Mesenchymal stem cell (in vitro differentiated cells and primary cell): ENCODE results near the gene PROX1.

Experiments
- DNase-seq: peaks from one replicate; pipeline ENCODE4 v3.0.0-alpha.2; 2013
- H2AFZ ChIP-seq: one replicate; pipeline ENCODE4 v1.6.1; 2013; ENCODE audit warnings: low read depth, mild to moderate bottlenecking, control low read depth, inconsistent platforms, low read length, moderate library complexity
- H2AK5ac ChIP-seq: 2 replicates; pipeline ENCODE4 v1.6.1; 2013; ENCODE audit warnings: low read length, moderate library complexity, mild to moderate bottlenecking, inconsistent platforms; ENCODE audit not compliant: severe bottlenecking
- H2BK120ac ChIP-seq: one replicate; pipeline ENCODE4 v1.6.1; 2013; ENCODE audit warnings: low read depth, mild to moderate bottlenecking, inconsistent platforms, low read length, moderate library complexity
- H2BK12ac ChIP-seq, 2 experiments: one replicate each; pipeline ENCODE4 v1.6.1; 2013; ENCODE audit warnings: inconsistent platforms in 2 of 2, low read length in 2 of 2, mild to moderate bottlenecking in 2 of 2, moderate library complexity in 2 of 2, control low read depth in 1 of 2
- H2BK15ac ChIP-seq: one replicate; pipeline ENCODE4 v1.6.1; 2013; ENCODE audit warnings: mild to moderate bottlenecking, low read depth, inconsistent platforms; ENCODE audit not compliant: poor library complexity, severe bottlenecking
- H2BK5ac ChIP-seq: 2 replicates; pipeline ENCODE4 v1.6.1; 2013; ENCODE audit warnings: low read depth, mild to moderate bottlenecking, low read length, control low read depth, inconsistent platforms; ENCODE audit not compliant: poor library complexity, severe bottlenecking
- H3K14ac ChIP-seq, 2 experiments: one replicate each; pipeline ENCODE4 v1.6.1; 2013; ENCODE audit warnings: inconsistent platforms in 2 of 2, low read length in 2 of 2, control low read depth in 1 of 2, mild to moderate bottlenecking in 1 of 2, moderate library complexity in 1 of 2
- H3K18ac ChIP-seq, 2 experiments: one replicate each; pipeline ENCODE4 v1.6.1; 2013; ENCODE audit warnings: inconsistent platforms in 2 of 2, low read length in 2 of 2, control low read depth in 1 of 2, low read depth in 1 of 2, mild to moderate bottlenecking in 1 of 2
- H3K23ac ChIP-seq, 2 experiments: one replicate each; pipeline ENCODE4 v1.6.1; 2013; ENCODE audit warnings: inconsistent platforms in 2 of 2, low read length in 2 of 2, mild to moderate bottlenecking in 2 of 2, moderate library complexity in 2 of 2, control low read depth in 1 of 2
- H3K27ac ChIP-seq: 2 replicates; pipeline ENCODE4 v1.5.1; 2013; ENCODE audit warnings: mild to moderate bottlenecking, moderate library complexity, low read length, control low read depth, inconsistent platforms; ENCODE audit not compliant: poor library complexity, severe bottlenecking
- H3K27me3 ChIP-seq, 2 experiments: 2 replicates each; pipeline versions ENCODE4 v1.6.1 to v1.7.0; 2013; ENCODE audit warnings: low read length in 2 of 2, mild to moderate bottlenecking in 2 of 2, moderate library complexity in 2 of 2, control low read depth in 1 of 2, inconsistent platforms in 1 of 2; ENCODE audit not compliant: control insufficient read depth in 1 of 2, insufficient read depth in 1 of 2
- H3K36me3 ChIP-seq, 2 experiments: 2 replicates each; pipeline versions ENCODE4 v1.6.1 to v1.7.0; 2013; ENCODE audit warnings: low read length in 2 of 2, control low read depth in 1 of 2, inconsistent platforms in 1 of 2, low read depth in 1 of 2, mild to moderate bottlenecking in 1 of 2; ENCODE audit not compliant: insufficient read depth in 2 of 2, control insufficient read depth in 1 of 2
- H3K4ac ChIP-seq, 2 experiments: one replicate each; pipeline ENCODE4 v1.6.1; 2013; ENCODE audit warnings: inconsistent platforms in 2 of 2, low read length in 2 of 2, mild to moderate bottlenecking in 2 of 2, moderate library complexity in 2 of 2, control low read depth in 1 of 2, low read depth in 1 of 2
- H3K4me1 ChIP-seq: 2 replicates; pipeline ENCODE4 v1.6.1; 2013; ENCODE audit warnings: low read depth, low read length, control low read depth; ENCODE audit not compliant: control insufficient read depth, insufficient read depth
- H3K4me2 ChIP-seq: 2 replicates; pipeline ENCODE4 v1.6.1; 2013; ENCODE audit warnings: low read length, mild to moderate bottlenecking, inconsistent platforms; ENCODE audit not compliant: poor library complexity, severe bottlenecking
- H3K4me3 ChIP-seq, 2 experiments: 2 replicates each; pipeline versions ENCODE4 v1.5.1 to v1.7.0; 2013; ENCODE audit warnings: low read length in 2 of 2, mild to moderate bottlenecking in 2 of 2, control low read depth in 1 of 2, low read depth in 1 of 2; ENCODE audit not compliant: insufficient read depth in 1 of 2
- H3K79me1 ChIP-seq: replicated peaks from 2 replicates; pipeline ENCODE4 v1.6.1; 2013; ENCODE audit warnings: mild to moderate bottlenecking, control low read depth, low read length, inconsistent platforms; ENCODE audit not compliant: poor library complexity, severe bottlenecking
- H3K9ac ChIP-seq: 2 replicates; pipeline ENCODE4 v1.7.0; 2013; ENCODE audit warnings: mild to moderate bottlenecking, low read length, moderate library complexity
- H3K9me3 ChIP-seq: 2 replicates; pipeline ENCODE4 v1.7.0; 2013; ENCODE audit warnings: mild to moderate bottlenecking, low read length; ENCODE audit not compliant: control insufficient read depth
- H4K8ac ChIP-seq: one replicate; pipeline ENCODE4 v1.6.1; 2013; ENCODE audit warnings: inconsistent platforms, mild to moderate bottlenecking, low read length, moderate library complexity
- H4K91ac ChIP-seq: one replicate; pipeline ENCODE4 v1.6.1; 2013; ENCODE audit warnings: mild to moderate bottlenecking, low read length, inconsistent platforms
- WGBS: methylation state at CpG from one replicate; pipeline ENCODE4 v1.1.7; 2013; ENCODE audit warnings: mixed read lengths; 5-methylcytosine and 5-hydroxymethylcytosine counted together

Gene PROX1

DNA sequence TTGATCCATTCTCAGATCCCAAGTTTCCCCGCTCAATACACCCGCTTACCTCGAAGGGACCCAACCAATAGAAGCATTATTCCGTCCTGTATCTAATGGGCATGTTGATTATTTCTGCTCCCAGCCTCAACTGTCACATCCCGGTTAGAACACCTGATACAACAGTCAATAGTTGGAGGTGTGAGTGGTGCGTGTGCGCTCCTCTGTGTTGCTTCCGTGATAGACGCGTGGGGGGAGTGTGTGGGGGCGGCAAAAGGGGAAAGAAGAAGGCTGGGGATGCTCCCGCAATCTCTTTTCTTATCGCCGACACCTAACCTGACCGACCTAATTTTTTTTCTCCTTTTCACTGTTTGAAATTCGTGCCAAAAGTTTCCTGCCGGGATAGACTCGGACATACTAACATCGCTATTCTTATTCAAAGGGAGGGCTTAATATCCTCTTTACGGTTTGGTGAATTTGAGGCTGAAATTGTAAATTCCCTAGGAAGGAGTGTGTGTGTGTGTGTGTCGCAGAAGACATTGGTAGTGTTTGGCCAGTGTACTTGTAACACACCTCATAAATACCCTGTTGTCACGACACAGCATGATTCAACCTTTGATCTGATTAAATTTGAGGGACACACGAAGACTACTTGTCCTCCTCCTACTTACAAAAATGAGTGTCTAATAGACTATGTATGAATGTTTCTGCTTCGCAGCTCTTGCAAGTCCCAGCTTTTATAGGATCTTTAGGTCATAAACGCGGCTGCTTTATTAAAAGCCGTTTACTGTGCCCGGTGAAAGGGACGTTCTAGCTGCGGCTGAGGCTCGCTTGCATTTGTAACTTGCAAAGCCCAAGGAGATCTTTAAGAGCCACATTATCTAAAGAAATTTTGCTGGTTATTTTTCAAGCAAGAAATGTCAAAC, 1.5 kb upstream of the PROX1 start:
- no peak overlapping the region for H2BK15ac ChIP-seq
- H4K91ac ChIP-seq = no peak overlapping the region
- H3K79me1 ChIP-seq = no peaks in the 10 kb centered on the region
- H3K4me2 ChIP-seq = no peak overlapping the region
- H3K4me1 ChIP-seq = peaks cover 26% of the 10 kb centered on the region
- no peak overlapping the region for H2BK120ac ChIP-seq
- H3K27me3 ChIP-seq = peaks cover 81% of the 10 kb centered on the region in 2 experiments
- peak overlapping the region in 1 of 2 experiments; percentile 85 for H3K4me3 ChIP-seq
- H3K23ac ChIP-seq = peak overlapping the region in 1 of 2 experiments; percentile 92
- no peak overlapping the region for H3K27ac ChIP-seq
- no peak overlapping the region for H4K8ac ChIP-seq
- peaks cover 3% of the 10 kb centered on the region for H3K9me3 ChIP-seq
- no peak overlapping the region for H2BK5ac ChIP-seq
- no peak overlapping the region for H3K4ac ChIP-seq
- no peak overlapping the region for H3K9ac ChIP-seq
- DNase-seq = no peak
- no peaks in the 10 kb centered on the region for H3K36me3 ChIP-seq
- H3K14ac ChIP-seq = no peak overlapping the region
- H2AFZ ChIP-seq = no peak overlapping the region
- 0% methylated on average over 11 of the region's 31 CpGs for WGBS
- H2AK5ac ChIP-seq = no peak overlapping the region
- no peak overlapping the region for H3K18ac ChIP-seq
- H2BK12ac ChIP-seq = no peak overlapping the region

DNA sequence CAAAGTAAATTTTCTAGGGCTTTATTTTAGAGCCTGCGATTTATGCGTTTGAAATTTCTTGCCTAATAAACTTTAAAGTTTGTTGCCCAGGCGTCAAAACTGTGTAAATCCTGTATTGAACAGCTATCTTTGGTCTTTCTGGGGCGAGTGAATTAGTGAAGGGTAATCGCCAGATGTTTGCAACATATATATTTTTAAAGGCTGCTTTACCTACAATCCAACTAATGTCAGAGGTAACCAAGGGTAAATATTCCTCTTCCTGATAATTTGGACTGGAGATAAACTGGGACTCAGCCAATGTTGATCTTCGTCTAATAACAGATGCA, 885 bp upstream of the PROX1 start:
- peak overlapping the region in 1 of 2 experiments; percentile 85 for H3K4me3 ChIP-seq
- peak overlapping the region; percentile 60 for H3K9ac ChIP-seq
- H3K4me2 ChIP-seq = peak overlapping the region; percentile 92
- no peak for DNase-seq
- no peak overlapping the region for H3K14ac ChIP-seq
- no peak overlapping the region for H3K18ac ChIP-seq
- H2BK120ac ChIP-seq = no peak overlapping the region
- H3K23ac ChIP-seq = no peak overlapping the region
- peaks cover 76 to 78% of the 10 kb centered on the region in 2 experiments for H3K27me3 ChIP-seq
- no peak overlapping the region for H2AK5ac ChIP-seq
- no peaks in the 10 kb centered on the region for H3K36me3 ChIP-seq
- no peak overlapping the region for H2AFZ ChIP-seq
- H3K27ac ChIP-seq = no peak overlapping the region
- H3K4ac ChIP-seq = no peak overlapping the region
- H2BK5ac ChIP-seq = no peak overlapping the region
- H4K8ac ChIP-seq = no peak overlapping the region
- WGBS = 2% methylated on average over 4 of the region's 6 CpGs
- no peak overlapping the region for H2BK12ac ChIP-seq
- H3K4me1 ChIP-seq = peaks cover 26% of the 10 kb centered on the region
- H3K9me3 ChIP-seq = peaks cover 3% of the 10 kb centered on the region
- H3K79me1 ChIP-seq = no peaks in the 10 kb centered on the region
- H2BK15ac ChIP-seq = no peak overlapping the region
- H4K91ac ChIP-seq = no peak overlapping the region

DNA sequence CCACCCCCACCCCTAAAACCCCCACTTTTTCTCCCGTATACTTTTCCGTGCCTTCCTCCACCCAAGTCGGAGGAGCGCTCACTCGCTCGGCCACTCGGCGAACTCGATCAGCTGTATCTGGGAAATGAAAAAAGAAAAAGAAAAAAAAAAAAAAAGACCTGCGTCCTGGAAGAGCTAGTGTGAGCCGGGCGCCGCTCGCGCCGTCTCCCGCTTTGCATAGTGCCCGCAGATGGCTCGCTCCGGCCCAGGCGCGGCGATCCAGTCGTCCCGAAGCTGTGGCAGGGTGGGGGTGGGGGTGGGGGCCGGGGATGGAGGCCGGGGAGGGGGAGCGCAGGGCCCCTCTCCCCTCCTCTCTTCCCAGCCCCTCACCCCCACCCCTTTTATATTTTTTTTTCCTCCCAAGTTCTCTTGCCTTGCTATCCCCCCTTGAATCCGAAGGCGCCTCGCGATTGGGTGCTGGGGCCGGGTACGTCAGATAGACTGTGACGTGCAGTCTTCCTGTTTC, 299 bp upstream of the PROX1 start:
- Histone ChIP-seq H3K27me3 (peaks cover 70 to 72% of the 10 kb centered on the region in 2 experiments), H2AFZ (no peak overlapping the region), H3K23ac (no peak overlapping the region), H3K4ac (no peak overlapping the region), H3K4me2 (peak overlapping the region; percentile 92), H2AK5ac (no peak overlapping the region), H4K8ac (no peak overlapping the region), H3K9me3 (peaks cover 3% of the 10 kb centered on the region), H3K4me3 (peak overlapping the region; percentile 51 to 85), H3K18ac (no peak overlapping the region), H2BK5ac (no peak overlapping the region), H3K9ac (peak overlapping the region; percentile 85), H3K27ac (no peak overlapping the region), H3K36me3 (no peaks in the 10 kb centered on the region), H3K4me1 (peaks cover 25% of the 10 kb centered on the region), H2BK120ac (no peak overlapping the region), H3K79me1 (no peaks in the 10 kb centered on the region), H2BK12ac (no peak overlapping the region), H3K14ac (no peak overlapping the region), H4K91ac (no peak overlapping the region), H2BK15ac (no peak overlapping the region)
- no peak for DNase-seq
- 0% methylated on average over 7 of the region's 35 CpGs for WGBS

GRCh38 chr1:213988507-213989001, 781 bp downstream of the PROX1 start:
- Histone ChIP-seq H3K79me1 (no peaks in the 10 kb centered on the region), H3K4me3 (peak overlapping the region; percentile 51 to 85), H3K18ac (no peak overlapping the region), H4K8ac (no peak overlapping the region), H3K4me2 (peak overlapping the region; percentile 92), H3K14ac (no peak overlapping the region), H2BK15ac (no peak overlapping the region), H3K27me3 (peaks cover 61 to 62% of the 10 kb centered on the region in 2 experiments), H2BK120ac (no peak overlapping the region), H2AFZ (peak overlapping the region; percentile 66), H2BK5ac (no peak overlapping the region), H2AK5ac (no peak overlapping the region), H3K4me1 (peaks cover 16% of the 10 kb centered on the region), H3K9ac (peak overlapping the region; percentile 85), H2BK12ac (no peak overlapping the region), H3K4ac (no peak overlapping the region), H3K23ac (no peak overlapping the region), H4K91ac (no peak overlapping the region), H3K9me3 (peaks cover 3% of the 10 kb centered on the region), H3K27ac (no peak overlapping the region), H3K36me3 (no peaks in the 10 kb centered on the region)
- 0% methylated on average over 12 of the region's 17 CpGs for WGBS
- peak; percentile 61 for DNase-seq
